GM23338 (cell line): ENCODE results near the gene MAPK9. TPM values are rescaled to one million over a fixed set of nuclear protein-coding genes. Genes with fewer than 3 reads are reported as not detected.

Experiments used
- ATAC-seq: fragments of 200-7000 bp; cut with Tn5 transposase; 3 replicates; pipeline ENCODE4 v1.9.1; 2020
- DNase-seq: peaks from one replicate; pipeline ENCODE4 v3.0.0-alpha.2; 2015; ENCODE audit warnings: low spot score
- H2AFZ ChIP-seq: fragments of 200-600 bp; sonication (generic); 2 replicates; pipeline ENCODE4 v1.8.0; 2016; ENCODE audit warnings: antibody characterized with exemption, mild to moderate bottlenecking, moderate library complexity
- H3F3A ChIP-seq: fragments of 200-600 bp; sonication (generic); replicated peaks from 2 replicates; pipeline ENCODE4 v1.8.0; 2017; ENCODE audit warnings: antibody characterized with exemption, mixed run types, low read depth
- H3K27ac ChIP-seq: fragments of 200-600 bp; sonication (generic); 2 replicates; pipeline ENCODE4 v1.6.1; 2016; ENCODE audit warnings: low read depth
- H3K27me3 ChIP-seq: fragments of 200-600 bp; sonication (generic); 2 replicates; pipeline ENCODE4 v1.8.0; 2016; ENCODE audit warnings: mild to moderate bottlenecking, mixed run types, moderate library complexity; ENCODE audit not compliant: insufficient read depth
- H3K36me3 ChIP-seq: fragments of 200-600 bp; sonication (generic); 2 replicates; pipeline ENCODE4 v1.8.0; 2016; ENCODE audit warnings: mild to moderate bottlenecking; ENCODE audit not compliant: insufficient read depth
- H3K4me1 ChIP-seq: fragments of 200-600 bp; sonication (generic); 2 replicates; pipeline ENCODE4 v1.8.0; 2016; ENCODE audit warnings: mild to moderate bottlenecking, moderate library complexity; ENCODE audit not compliant: insufficient read depth
- H3K4me2 ChIP-seq: fragments of 200-600 bp; sonication (generic); 2 replicates; pipeline ENCODE4 v1.7.1; 2017; ENCODE audit warnings: mixed run types
- H3K4me3 ChIP-seq: fragments of 200-600 bp; sonication (generic); 2 replicates; pipeline ENCODE4 v1.6.1; 2016; ENCODE audit warnings: mixed run types
- H3K79me2 ChIP-seq: fragments of 200-600 bp; sonication (generic); replicated peaks from 2 replicates; pipeline ENCODE4 v1.8.0; 2017; ENCODE audit warnings: mild to moderate bottlenecking; ENCODE audit not compliant: insufficient read depth
- H3K9me2 ChIP-seq: fragments of 200-600 bp; sonication (generic); 2 replicates; pipeline ENCODE4 v1.8.0; 2017; ENCODE audit not compliant: insufficient read depth
- H4K20me1 ChIP-seq: fragments of 200-600 bp; sonication (generic); replicated peaks from 2 replicates; pipeline ENCODE4 v1.8.0; 2017; ENCODE audit warnings: mild to moderate bottlenecking; ENCODE audit not compliant: insufficient read depth
- H3K27ac Mint-ChIP-seq: 2 replicates; pipeline ENCODE4 v1.8.0; 2020; ENCODE audit warnings: inconsistent platforms, mild to moderate bottlenecking, moderate library complexity, mixed read lengths
- H3K27me3 Mint-ChIP-seq: 3 replicates; pipeline ENCODE4 v1.8.0; 2022; ENCODE audit warnings: low read depth, mild to moderate bottlenecking, moderate library complexity, mixed read lengths, inconsistent platforms; ENCODE audit not compliant: insufficient read depth, poor library complexity
- H3K36me3 Mint-ChIP-seq: 3 replicates; pipeline ENCODE4 v1.8.0; 2021; ENCODE audit warnings: low read depth, mild to moderate bottlenecking, inconsistent platforms, moderate library complexity, mixed read lengths
- H3K4me1 Mint-ChIP-seq: 3 replicates; pipeline ENCODE4 v1.8.0; 2020; ENCODE audit warnings: mild to moderate bottlenecking, inconsistent platforms, mixed read lengths
- H3K4me3 Mint-ChIP-seq: 3 replicates; pipeline ENCODE4 v1.8.0; 2021; ENCODE audit warnings: moderate library complexity, mild to moderate bottlenecking, inconsistent platforms, mixed read lengths
- H3K9me3 Mint-ChIP-seq: 3 replicates; pipeline ENCODE4 v1.8.0; 2020; ENCODE audit warnings: moderate library complexity, mild to moderate bottlenecking, inconsistent platforms, mixed read lengths
- EZH2 ChIP-seq: fragments of 200-600 bp; sonication (generic); IDR thresholded peaks from one replicate; pipeline ENCODE4 v1.8.0; 2017; ENCODE audit warnings: antibody characterized with exemption, mild to moderate bottlenecking, low read depth; ENCODE audit not compliant: unreplicated experiment
- JUNB ChIP-seq: IDR thresholded peaks from one replicate; pipeline ENCODE4 v1.6.1; 2016; ENCODE audit warnings: antibody characterized with exemption; ENCODE audit not compliant: unreplicated experiment
- POLR2AphosphoS5 ChIP-seq: IDR thresholded peaks from 2 replicates; pipeline ENCODE4 v1.6.1; 2016; ENCODE audit warnings: antibody characterized with exemption, low read depth
- STAT1 ChIP-seq: IDR thresholded peaks from one replicate; pipeline ENCODE4 v1.6.1; 2016; ENCODE audit warnings: antibody characterized with exemption; ENCODE audit not compliant: unreplicated experiment
- ZNF114 ChIP-seq: fragments of 250-450 bp; sonication (Bioruptor Pico); IDR thresholded peaks from 2 replicates; pipeline ENCODE4 v1.5.0; 2020; ENCODE audit warnings: mild to moderate bottlenecking, moderate library complexity
- ZNF331 ChIP-seq: fragments of 250-450 bp; sonication (Bioruptor Pico); IDR thresholded peaks from 2 replicates; pipeline ENCODE4 v1.5.0; 2020; ENCODE audit warnings: low read depth, mild to moderate bottlenecking, moderate library complexity
- ZNF462 ChIP-seq: fragments of 250-450 bp; sonication (Bioruptor Pico); IDR thresholded peaks from 2 replicates; pipeline ENCODE4 v1.5.0; 2020; ENCODE audit warnings: mild to moderate bottlenecking, moderate library complexity
- polyA plus RNA-seq: library from polyadenylated mRNA; unstranded; fragments of >200 nt; fragmentation: Nextera tagmentation; extraction: Ambion mirVana; gene quantifications from 2 replicates; pipeline ENCODE4 v1.2.1, GENCODE V29; 2016
- total RNA-seq: library from RNA; depleted of rRNA; stranded (reverse); fragments of >200 nt; shearing (Covaris generic); gene quantifications from 2 replicates; pipeline ENCODE4 v1.2.3, GENCODE V29; 2014
- TF ChIP-seq, protein P1 (sequence below): IDR thresholded peaks from 2 replicates; pipeline ENCODE4 v1.6.1; 2016; ENCODE audit warnings: antibody characterized with exemption

MAPK9 gene
- total and polyA plus RNA-seq, 2 experiments from 2014 or later = 16.8 to 37.0 TPM

- no peak overlapping the region for H3K4me2 ChIP-seq
- no peaks in the 10 kb centered on the region for H3F3A ChIP-seq
- TF ChIP-seq JUNB = no peak
- TF ChIP-seq, protein P1, sequence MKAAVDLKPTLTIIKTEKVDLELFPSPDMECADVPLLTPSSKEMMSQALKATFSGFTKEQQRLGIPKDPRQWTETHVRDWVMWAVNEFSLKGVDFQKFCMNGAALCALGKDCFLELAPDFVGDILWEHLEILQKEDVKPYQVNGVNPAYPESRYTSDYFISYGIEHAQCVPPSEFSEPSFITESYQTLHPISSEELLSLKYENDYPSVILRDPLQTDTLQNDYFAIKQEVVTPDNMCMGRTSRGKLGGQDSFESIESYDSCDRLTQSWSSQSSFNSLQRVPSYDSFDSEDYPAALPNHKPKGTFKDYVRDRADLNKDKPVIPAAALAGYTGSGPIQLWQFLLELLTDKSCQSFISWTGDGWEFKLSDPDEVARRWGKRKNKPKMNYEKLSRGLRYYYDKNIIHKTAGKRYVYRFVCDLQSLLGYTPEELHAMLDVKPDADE = no peak
- no peak for TF ChIP-seq ZNF462 (CRISPR knock-in tag)
- no peak for TF ChIP-seq EZH2
- TF ChIP-seq ZNF114 (CRISPR knock-in tag) = no peak
- no peak for TF ChIP-seq POLR2AphosphoS5
- no peak for TF ChIP-seq ZNF331 (CRISPR knock-in tag)
- no peak for TF ChIP-seq STAT1
- no peak overlapping the region; the same call in 1 of the 2 replicates for H3K27ac ChIP-seq
- no peak for ATAC-seq
- no peak overlapping the region for H3K4me3 ChIP-seq
- peaks cover 12% of the 10 kb centered on the region; the same call in 1 of the 2 replicates for H3K36me3 ChIP-seq
- peaks cover 46% of the 10 kb centered on the region for H3K36me3 Mint-ChIP-seq
- peaks cover 6% of the 10 kb centered on the region; the same call in 1 of the 3 replicates for H3K4me1 Mint-ChIP-seq
- no peaks in the 10 kb centered on the region for H3K9me3 Mint-ChIP-seq
- H3K27me3 ChIP-seq = no peaks in the 10 kb centered on the region
- no peaks in the 10 kb centered on the region for H3K27me3 Mint-ChIP-seq
- H3K4me1 ChIP-seq = no peaks in the 10 kb centered on the region
- H3K27ac Mint-ChIP-seq = no peak overlapping the region
- no peaks in the 10 kb centered on the region for H3K79me2 ChIP-seq
- DNase-seq = no peak
- no peaks in the 10 kb centered on the region for H4K20me1 ChIP-seq
- H3K9me2 ChIP-seq = no peaks in the 10 kb centered on the region
- no peak overlapping the region for H3K4me3 Mint-ChIP-seq
- H2AFZ ChIP-seq = no peak overlapping the region
These were observed 56.0 kb downstream of the MAPK9 start for GRCh38 chr5:180235846-180236245.
